NCI-H2196 (cell line): ENCODE results near the gene PYM1.
"Not testable (repeated sequence)": the region's sequence is repeated elsewhere in the genome, so short reads cannot be mapped to it uniquely, and the experiment has no call there.

Experiments
- DNase-seq: peaks from one replicate; lab custom pipeline; 2025; ENCODE audit not compliant: unreplicated experiment; lab: John Stamatoyannopoulos, UW

The PYM1 gene

GRCh38 chr12:55915482-55915859 lies 12.2 kb downstream of the PYM1 start:
- no peak for DNase-seq

- no peak for DNase-seq
Observed at GRCh38 chr12:55912908-55913307, 14.8 kb downstream of the PYM1 start.

GRCh38 chr12:55909513-55909884 lies 18.2 kb downstream of the PYM1 start:
- DNase-seq = no peak

GRCh38 chr12:55908726-55909512 lies 18.8 kb downstream of the PYM1 start:
- no peak for DNase-seq

- DNase-seq = no peak
Observed at GRCh38 chr12:55906056-55906455, 21.6 kb downstream of the PYM1 start.

- DNase-seq = no peak
Observed at GRCh38 chr12:55901881-55902490, 25.7 kb downstream of the PYM1 start.

- no peak for DNase-seq
Observed at GRCh38 chr12:55899082-55899481, 28.6 kb downstream of the PYM1 start.

- no peak for DNase-seq
Observed at GRCh38 chr12:55893723-55894122, 34.0 kb downstream of the PYM1 start.

GRCh38 chr12:55891310-55891709 lies 36.4 kb downstream of the PYM1 start:
- no peak for DNase-seq

GRCh38 chr12:55885113-55885512 lies 42.6 kb downstream of the PYM1 start:
- DNase-seq = no peak

- no peak for DNase-seq
Observed at GRCh38 chr12:55877824-55878223, 49.9 kb downstream of the PYM1 start.

- no peak for DNase-seq
Observed at GRCh38 chr12:55875704-55876467, 51.8 kb downstream of the PYM1 start.

GRCh38 chr12:55874443-55874842 lies 53.3 kb downstream of the PYM1 start:
- no peak for DNase-seq

GRCh38 chr12:55866454-55867004 lies 61.2 kb downstream of the PYM1 start:
- DNase-seq = not testable (repeated sequence)

- DNase-seq = no peak
Observed at GRCh38 chr12:55865327-55865726, 62.4 kb downstream of the PYM1 start.

GRCh38 chr12:55862931-55863330 lies 64.8 kb downstream of the PYM1 start:
- DNase-seq = not testable (repeated sequence)

- DNase-seq = no peak
Observed at GRCh38 chr12:55862286-55862685, 65.4 kb downstream of the PYM1 start.

GRCh38 chr12:55861871-55862270 lies 65.8 kb downstream of the PYM1 start:
- DNase-seq = no peak

GRCh38 chr12:55861396-55861795 lies 66.3 kb downstream of the PYM1 start:
- no peak for DNase-seq

GRCh38 chr12:55852740-55853139 lies 75.0 kb downstream of the PYM1 start:
- DNase-seq = no peak
